Activated CD4-positive, CD25-positive, alpha-beta regulatory T cell treated with anti-CD3 and anti-CD28 coated beads, Interleukin-2, amount 50 U/mL, for 72 hours (primary cell): ENCODE results near the gene MIPOL1.
"Not testable (repeated sequence)": the region's sequence is repeated elsewhere in the genome, so short reads cannot be mapped to it uniquely, and the experiment has no call there.

Experiments used
- DNase-seq: peaks from one replicate; pipeline ENCODE4 v3.0.0; 2021

MIPOL1 gene

GRCh38 chr14:37406095-37406494 is 208.4 kb downstream of the MIPOL1 start:
- DNase-seq = no peak

GRCh38 chr14:37411079-37411735 is 213.5 kb downstream of the MIPOL1 start:
- DNase-seq = no peak

- no peak for DNase-seq
Observed at GRCh38 chr14:37413050-37413449, 215.3 kb downstream of the MIPOL1 start.

- DNase-seq = no peak
Observed at GRCh38 chr14:37413504-37414003, 215.8 kb downstream of the MIPOL1 start.

GRCh38 chr14:37416264-37416663 is 218.5 kb downstream of the MIPOL1 start:
- DNase-seq = no peak

GRCh38 chr14:37417151-37417550 is 219.4 kb downstream of the MIPOL1 start:
- DNase-seq = no peak

GRCh38 chr14:37417833-37418232 is 220.1 kb downstream of the MIPOL1 start:
- DNase-seq = no peak

GRCh38 chr14:37420622-37421021 is 222.9 kb downstream of the MIPOL1 start:
- DNase-seq = no peak

GRCh38 chr14:37422319-37422718 is 224.6 kb downstream of the MIPOL1 start:
- no peak for DNase-seq

- DNase-seq = no peak
Observed at GRCh38 chr14:37422748-37423147, 225.0 kb downstream of the MIPOL1 start.

- DNase-seq = no peak
Observed at GRCh38 chr14:37428954-37429353, 231.2 kb downstream of the MIPOL1 start.

GRCh38 chr14:37429618-37430017 is 231.9 kb downstream of the MIPOL1 start:
- DNase-seq = no peak

- DNase-seq = no peak
Observed at GRCh38 chr14:37434867-37435266, 237.1 kb downstream of the MIPOL1 start.

- DNase-seq = no peak
Observed at GRCh38 chr14:37436519-37436918, 238.8 kb downstream of the MIPOL1 start.

GRCh38 chr14:37437490-37437889 is 239.8 kb downstream of the MIPOL1 start:
- no peak for DNase-seq

GRCh38 chr14:37438444-37438843 is 240.7 kb downstream of the MIPOL1 start:
- DNase-seq = no peak

GRCh38 chr14:37443461-37443860 is 245.7 kb downstream of the MIPOL1 start:
- DNase-seq = no peak

GRCh38 chr14:37447883-37448391 is 250.2 kb downstream of the MIPOL1 start:
- no peak for DNase-seq

GRCh38 chr14:37452323-37452722 is 254.6 kb downstream of the MIPOL1 start:
- DNase-seq = no peak

- no peak for DNase-seq
Observed at GRCh38 chr14:37453985-37454384, 256.2 kb downstream of the MIPOL1 start.

GRCh38 chr14:37457334-37457733 is 259.6 kb downstream of the MIPOL1 start:
- no peak for DNase-seq

- not testable (repeated sequence) for DNase-seq
Observed at GRCh38 chr14:37462426-37462825, 264.7 kb downstream of the MIPOL1 start.

GRCh38 chr14:37464192-37464858 is 266.6 kb downstream of the MIPOL1 start:
- no peak for DNase-seq

GRCh38 chr14:37466003-37466622 is 268.4 kb downstream of the MIPOL1 start:
- no peak for DNase-seq
